ENCODE data around the gene DLX3.
A peak's percentile ranks its signal among the peaks of the same experiment; 100 is the strongest.

Gene DLX3

GRCh38 chr17:49992191-49992932, 2.7 kb downstream of the DLX3 start:
- DNase-seq (ENCODE audit: low spot score), result peak; percentile 45

- no peak for DNase-seq (ENCODE audit: low spot score)
These were observed 3.6 kb downstream of the DLX3 start for GRCh38 chr17:49991409-49991808.

GRCh38 chr17:49990921-49991320, 4.1 kb downstream of the DLX3 start:
- DNase-seq (ENCODE audit: low spot score), result no peak

GRCh38 chr17:49990331-49990730, 4.7 kb downstream of the DLX3 start:
- DNase-seq (ENCODE audit: low spot score), result peak; percentile 45

GRCh38 chr17:49989518-49989880, 5.5 kb downstream of the DLX3 start:
- no peak for DNase-seq (ENCODE audit: low spot score)

- DNase-seq (ENCODE audit: low spot score), result peak; percentile 71
These were observed 7.2 kb downstream of the DLX3 start for GRCh38 chr17:49987681-49988441.

- peak; percentile 50 for DNase-seq (ENCODE audit: low spot score)
These were observed 7.8 kb downstream of the DLX3 start for GRCh38 chr17:49987290-49987585.

GRCh38 chr17:49986396-49987289, 8.4 kb downstream of the DLX3 start:
- peak; percentile 44 for DNase-seq (ENCODE audit: low spot score)

- peak; percentile 46 for DNase-seq (ENCODE audit: low spot score)
These were observed 9.6 kb downstream of the DLX3 start for GRCh38 chr17:49985310-49985990.

GRCh38 chr17:49984776-49985175, 10.2 kb downstream of the DLX3 start:
- DNase-seq (ENCODE audit: low spot score), result peak; percentile 36

GRCh38 chr17:49984283-49984682, 10.7 kb downstream of the DLX3 start:
- peak; percentile 49 for DNase-seq (ENCODE audit: low spot score)

- DNase-seq (ENCODE audit: low spot score), result peak; percentile 91
These were observed 14.3 kb downstream of the DLX3 start for GRCh38 chr17:49980703-49981197.

- no peak for DNase-seq (ENCODE audit: low spot score)
These were observed 15.1 kb downstream of the DLX3 start for GRCh38 chr17:49979748-49980479.

GRCh38 chr17:49978501-49978900, 16.5 kb downstream of the DLX3 start:
- DNase-seq (ENCODE audit: low spot score), result no peak

GRCh38 chr17:49977463-49978389, 17.3 kb downstream of the DLX3 start:
- DNase-seq (ENCODE audit: low spot score), result no peak

GRCh38 chr17:49976828-49977202, 18.2 kb downstream of the DLX3 start:
- DNase-seq (ENCODE audit: low spot score), result no peak

GRCh38 chr17:49976163-49976827, 18.7 kb downstream of the DLX3 start:
- DNase-seq (ENCODE audit: low spot score), result no peak

GRCh38 chr17:49975531-49975930, 19.5 kb downstream of the DLX3 start:
- no peak for DNase-seq (ENCODE audit: low spot score)

GRCh38 chr17:49973271-49973615, 21.8 kb downstream of the DLX3 start:
- no peak for DNase-seq (ENCODE audit: low spot score)

Data from ecto neural progenitor cell (in vitro differentiated cells).